ENCODE results near the gene FAM180A. TPM values are rescaled to one million over a fixed set of nuclear protein-coding genes. Genes with fewer than 3 reads are reported as not detected.

Gene FAM180A
- total and polyA plus RNA-seq, 9 of the 15 experiments (the other 6 are each of a cell fraction or from before 2014, with no cell fraction given), result not detected

GRCh38 chr7:135753616-135754413 is 5.2 kb upstream of the FAM180A start:
- H3K4me3 ChIP-seq, result no peak overlapping the region
- H3K9ac ChIP-seq (ENCODE audit: insufficient read depth in 1 of 2, low read depth in 2 of 2, low read length in 2 of 2), result no peak overlapping the region
- no peak overlapping the region for H3K4me2 ChIP-seq (ENCODE audit: insufficient read depth, low read length)
- peak; percentile 50 for ATAC-seq
- FAIRE-seq, result no peak
- H2AFZ ChIP-seq (ENCODE audit: low read depth, low read length), result no peak overlapping the region
- WGBS (ENCODE audit: insufficient coverage, low coverage, missing lambda C conversion rate), result 2% methylated on average over 8 of the region's 8 CpGs
- TF ChIP-seq SNRNP70 (optimal IDR thresholded peaks at IDR 0.05; ENCODE audit: low read depth, low read length) (no peak), E4F1 (CRISPR knock-in tag; IDR thresholded peaks at IDR 0.05; ENCODE audit: borderline replicate concordance) (no peak), SMARCE1 (IDR thresholded peaks at IDR 0.05) (no peak), ZNF318 (IDR thresholded peaks at IDR 0.05; ENCODE audit: borderline replicate concordance in 1 of 2, low read depth in 1 of 2) (no peak), ZNF785 (CRISPR knock-in tag; IDR thresholded peaks at IDR 0.05) (no peak), L3MBTL2 (IDR thresholded peaks at IDR 0.05) (no peak), SMARCA4 (IDR thresholded peaks at IDR 0.05) (no peak)
- H4K20me1 ChIP-seq (replicated peaks; ENCODE audit: control insufficient read depth, insufficient read depth, low read length), result no peaks in the 10 kb centered on the region
- in situ Hi-C loops (cut with MboI), result no loop called here
- DNase-seq (ENCODE audit: extremely low read depth in 1 of 4, low spot score in 3 of 4), result no peak
- no peaks in the 10 kb centered on the region for H3K4me1 ChIP-seq (replicated peaks in 1 of 2; ENCODE audit: control insufficient read depth in 2 of 2, insufficient read depth in 2 of 2, low read length in 2 of 2)
- 0 out of 2 replicates have a peak, but pooled peaks cover 5% of the 10 kb centered on the region for H3K9me3 ChIP-seq (replicated peaks; ENCODE audit: control insufficient read depth, insufficient read depth, low read depth, low read length)
- ChIA-PET POLR2A (interaction anchor here (0.9 kb wide), 1 partner anchor 20 kb away, joined by 3 read pairs; no protein-coding TSS in a partner anchor), CTCF (ENCODE audit: low intra/inter-chr PET ratio) (no interaction called here)
- no peaks in the 10 kb centered on the region for H3K36me3 ChIP-seq (ENCODE audit: control insufficient read depth, insufficient read depth, low read length)
- intact Hi-C loops (cut with micrococcal nuclease), result no loop called here
- peaks cover 65 to 74% of the 10 kb centered on the region in 2 experiments for H3K27me3 ChIP-seq (ENCODE audit: control insufficient read depth in 2 of 2, insufficient read depth in 2 of 2, low read length in 2 of 2)
- no peaks in the 10 kb centered on the region for H3K79me2 ChIP-seq (ENCODE audit: control insufficient read depth, insufficient read depth, low read length)
- H3K9me1 ChIP-seq (ENCODE audit: control insufficient read depth, insufficient read depth, low read length), result no peaks in the 10 kb centered on the region
- no TSS peak for BruUV-seq (replicated peaks)
- H3K27ac ChIP-seq (ENCODE audit: extremely low read depth, low read depth, low read length), result no peak overlapping the region

Data from K562 (cell line).